Natural killer cell (primary cell): Measurements from ENCODE around the gene SMAD7. TPM values are rescaled to one million over a fixed set of nuclear protein-coding genes. Genes with fewer than 3 reads are reported as not detected.
A peak's percentile ranks its signal among the peaks of the same experiment; 100 is the strongest.

ENCODE experiments used
- ATAC-seq, 3 donors: fragments of 150-1000 bp in 2 of 3; fragments of 200-7000 bp in 1 of 3; cut with Tn5 transposase; 1 replicate in 1 of 3; 2 replicates in 2 of 3; pipeline ENCODE4 v1.10.0; 2021; ENCODE audit warnings: mild to moderate bottlenecking in 2 of 3, moderate library complexity in 2 of 3
- DNase-seq, 2 donors: peaks; one replicate each; pipeline versions ENCODE4 v3.0.0 to v3.0.0-alpha.2; 2013 to 2021; ENCODE audit warnings: mixed read lengths in 1 of 2
- H3K27ac ChIP-seq: one replicate; pipeline ENCODE4 v1.5.1; 2013; ENCODE audit warnings: mild to moderate bottlenecking, low read length
- H3K27me3 ChIP-seq: one replicate; pipeline ENCODE4 v1.6.1; 2013; ENCODE audit warnings: low read length; ENCODE audit not compliant: control insufficient read depth, insufficient read depth
- H3K36me3 ChIP-seq: one replicate; pipeline ENCODE4 v1.6.1; 2013; ENCODE audit warnings: low read length; ENCODE audit not compliant: control insufficient read depth, insufficient read depth
- H3K4me1 ChIP-seq: one replicate; pipeline ENCODE4 v1.6.1; 2013; ENCODE audit warnings: low read length; ENCODE audit not compliant: control insufficient read depth, insufficient read depth
- H3K4me3 ChIP-seq: one replicate; pipeline ENCODE4 v1.5.1; 2013; ENCODE audit warnings: low read length
- H3K9me3 ChIP-seq: one replicate; pipeline ENCODE4 v1.6.1; 2013; ENCODE audit warnings: low read length; ENCODE audit not compliant: control insufficient read depth, insufficient read depth
- H3K27ac Mint-ChIP-seq, 2 donors: one replicate each; pipeline ENCODE4 v1.8.0; 2022; ENCODE audit warnings: mild to moderate bottlenecking in 2 of 2, mixed read lengths in 2 of 2, moderate library complexity in 1 of 2
- H3K27me3 Mint-ChIP-seq, 2 donors: one replicate each; pipeline ENCODE4 v1.8.0; 2022; ENCODE audit warnings: low read depth in 2 of 2, mixed read lengths in 2 of 2
- H3K36me3 Mint-ChIP-seq: one replicate; pipeline ENCODE4 v1.8.0; 2022; ENCODE audit warnings: mixed read lengths
- H3K4me1 Mint-ChIP-seq, 2 donors: one replicate each; pipeline ENCODE4 v1.8.0; 2022; ENCODE audit warnings: mixed read lengths in 2 of 2
- H3K4me3 Mint-ChIP-seq: one replicate; pipeline ENCODE4 v1.8.0; 2022; ENCODE audit warnings: mild to moderate bottlenecking, moderate library complexity, mixed read lengths
- H3K9me3 Mint-ChIP-seq, 2 donors: one replicate each; pipeline ENCODE4 v1.8.0; 2022; ENCODE audit warnings: mixed read lengths in 2 of 2
- WGBS: methylation state at CpG from one replicate; pipeline ENCODE4 v1.1.7; 2013; ENCODE audit warnings: missing lambda C conversion rate; ENCODE audit not compliant: insufficient coverage; 5-methylcytosine and 5-hydroxymethylcytosine counted together
- intact Hi-C: fragments of 100-400 bp; cut with micrococcal nuclease; formaldehyde crosslinking; loops from one replicate; pipeline ENCODE4 v1.14.2; 2022
- total RNA-seq, 4 donors: library from RNA; stranded (reverse); fragments of 120-200 nt in 1 of 4; gene quantifications; one replicate each; pipeline versions ENCODE4 v1.2.3 to v1.2.4, GENCODE V29; 2013 to 2022
- TF ChIP-seq, protein P1 (sequence below): fragments of 200-600 bp; IDR thresholded peaks from one replicate; pipeline ENCODE4 v1.8.0; 2022; ENCODE audit warnings: antibody characterized with exemption

The SMAD7 gene
- total RNA-seq, 3 donors from 2014 or later (not counting 1 experiment from before 2014, with no cell fraction given), result 127 to 204 (median 182) TPM

- no peaks in the 10 kb centered on the region for H3K36me3 ChIP-seq
- H3K4me3 ChIP-seq, result no peak overlapping the region
- H3K4me1 ChIP-seq, result no peaks in the 10 kb centered on the region
- ATAC-seq (peak; percentile 50 to 88 (median 56)), DNase-seq (peak in 1 of 2 donors; percentile 58)
- no peak overlapping the region for H3K27ac ChIP-seq
- no peaks in the 10 kb centered on the region for H3K9me3 Mint-ChIP-seq
- H3K36me3 Mint-ChIP-seq, result no peaks in the 10 kb centered on the region
- TF ChIP-seq, protein P1, sequence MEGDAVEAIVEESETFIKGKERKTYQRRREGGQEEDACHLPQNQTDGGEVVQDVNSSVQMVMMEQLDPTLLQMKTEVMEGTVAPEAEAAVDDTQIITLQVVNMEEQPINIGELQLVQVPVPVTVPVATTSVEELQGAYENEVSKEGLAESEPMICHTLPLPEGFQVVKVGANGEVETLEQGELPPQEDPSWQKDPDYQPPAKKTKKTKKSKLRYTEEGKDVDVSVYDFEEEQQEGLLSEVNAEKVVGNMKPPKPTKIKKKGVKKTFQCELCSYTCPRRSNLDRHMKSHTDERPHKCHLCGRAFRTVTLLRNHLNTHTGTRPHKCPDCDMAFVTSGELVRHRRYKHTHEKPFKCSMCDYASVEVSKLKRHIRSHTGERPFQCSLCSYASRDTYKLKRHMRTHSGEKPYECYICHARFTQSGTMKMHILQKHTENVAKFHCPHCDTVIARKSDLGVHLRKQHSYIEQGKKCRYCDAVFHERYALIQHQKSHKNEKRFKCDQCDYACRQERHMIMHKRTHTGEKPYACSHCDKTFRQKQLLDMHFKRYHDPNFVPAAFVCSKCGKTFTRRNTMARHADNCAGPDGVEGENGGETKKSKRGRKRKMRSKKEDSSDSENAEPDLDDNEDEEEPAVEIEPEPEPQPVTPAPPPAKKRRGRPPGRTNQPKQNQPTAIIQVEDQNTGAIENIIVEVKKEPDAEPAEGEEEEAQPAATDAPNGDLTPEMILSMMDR, result no peak
- no peak overlapping the region for H3K27ac Mint-ChIP-seq
- peaks cover 5 to 7% of the 10 kb centered on the region in 2 donors for H3K4me1 Mint-ChIP-seq
- no peaks in the 10 kb centered on the region for H3K9me3 ChIP-seq
- WGBS, result no CpG with 5 or more reads among the region's 3 CpGs
- peaks cover 4 to 11% of the 10 kb centered on the region in 2 donors for H3K27me3 Mint-ChIP-seq
- H3K27me3 ChIP-seq, result no peaks in the 10 kb centered on the region
- H3K4me3 Mint-ChIP-seq, result no peak overlapping the region
- intact Hi-C loops, result no loop called here
These were observed 12.3 kb upstream of the SMAD7 start for GRCh38 chr18:48962994-48963561.

DNA sequence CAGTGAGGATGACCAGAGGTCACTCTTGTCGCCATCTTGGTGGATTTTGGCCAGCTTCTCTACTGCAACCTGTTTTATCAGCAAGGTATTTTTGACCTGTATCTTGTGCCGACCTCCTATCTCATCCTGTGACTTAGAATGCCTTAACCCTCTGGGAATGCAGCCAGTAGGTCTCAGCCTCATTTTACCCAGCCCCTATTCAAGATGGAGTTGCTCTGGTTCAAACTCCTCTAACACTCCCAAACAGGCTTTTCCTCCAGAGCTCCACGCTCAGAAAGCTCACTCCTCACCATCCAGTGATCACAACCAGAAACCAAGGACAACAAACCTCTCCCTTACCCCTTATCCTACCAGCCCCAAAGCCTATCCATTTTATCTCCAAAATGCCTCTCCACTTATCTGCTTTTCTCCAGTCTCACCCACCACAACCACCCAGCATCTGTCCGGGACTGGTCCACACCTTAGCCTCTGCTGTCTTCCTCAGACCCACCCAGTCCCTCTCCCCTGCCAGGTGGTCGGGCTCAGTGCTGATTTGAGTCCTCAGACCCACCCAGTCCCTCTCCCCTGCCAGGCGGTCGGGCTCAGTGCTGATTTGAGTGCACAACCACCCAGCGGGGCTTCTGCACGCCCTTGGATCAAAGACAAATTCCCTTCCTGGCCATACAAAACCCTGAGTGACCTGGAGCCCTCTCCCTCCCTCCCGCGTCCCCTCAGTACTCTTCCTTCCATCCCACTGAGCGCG, 11.7 kb upstream of the SMAD7 start:
- Mint-ChIP-seq H3K4me3 (no peak overlapping the region), H3K9me3 (no peaks in the 10 kb centered on the region), H3K4me1 (peaks cover 5 to 7% of the 10 kb centered on the region in 2 donors), H3K27ac (no peak overlapping the region), H3K27me3 (peaks cover 0 to 8% of the 10 kb centered on the region in 2 donors), H3K36me3 (no peaks in the 10 kb centered on the region)
- no peak for ATAC-seq
- no peak for DNase-seq
- H3K4me1 ChIP-seq, result no peaks in the 10 kb centered on the region
- 91% methylated on average over 13 of the region's 13 CpGs for WGBS
- no peaks in the 10 kb centered on the region for H3K9me3 ChIP-seq
- intact Hi-C loops, result no loop called here
- H3K36me3 ChIP-seq, result no peaks in the 10 kb centered on the region
- H3K27ac ChIP-seq, result no peak overlapping the region
- TF ChIP-seq, protein P1, result no peak
- no peak overlapping the region for H3K4me3 ChIP-seq
- H3K27me3 ChIP-seq, result no peaks in the 10 kb centered on the region

GRCh38 chr18:48961547-48961946, 10.8 kb upstream of the SMAD7 start:
- TF ChIP-seq, protein P1, result no peak
- ATAC-seq (no peak), DNase-seq (no peak)
- intact Hi-C loops, result no loop called here
- Histone ChIP-seq H3K36me3 (no peaks in the 10 kb centered on the region), H3K27ac (no peak overlapping the region), H3K9me3 (no peaks in the 10 kb centered on the region), H3K4me3 (no peak overlapping the region), H3K4me1 (no peaks in the 10 kb centered on the region), H3K27me3 (no peaks in the 10 kb centered on the region)
- no peak overlapping the region for H3K4me3 Mint-ChIP-seq
- H3K36me3 Mint-ChIP-seq, result no peaks in the 10 kb centered on the region
- peaks cover 0 to 8% of the 10 kb centered on the region in 2 donors for H3K27me3 Mint-ChIP-seq
- WGBS, result 96% methylated on average over 12 of the region's 12 CpGs
- no peak overlapping the region for H3K27ac Mint-ChIP-seq
- H3K9me3 Mint-ChIP-seq, result no peaks in the 10 kb centered on the region
- H3K4me1 Mint-ChIP-seq, result peaks cover 5 to 7% of the 10 kb centered on the region in 2 donors
